Left ventricle myocardium inferior (tissue), 1 donor: Measurements from ENCODE around the gene IRF8. TPM values are rescaled to one million over a fixed set of nuclear protein-coding genes. Genes with fewer than 3 reads are reported as not detected.

Experiments
- DNase-seq: peaks from one replicate; pipeline ENCODE4 v3.0.0-alpha.2; 2020
- H3K27ac ChIP-seq: fragments of 200-600 bp; replicated peaks from 2 replicates; pipeline ENCODE4 v1.8.0; 2021
- H3K27me3 ChIP-seq: fragments of 200-600 bp; 2 replicates; pipeline ENCODE4 v1.8.0; 2021; ENCODE audit warnings: low read depth
- H3K36me3 ChIP-seq: fragments of 200-600 bp; 2 replicates; pipeline ENCODE4 v1.8.0; 2021
- H3K4me1 ChIP-seq: fragments of 200-600 bp; 2 replicates; pipeline ENCODE4 v1.8.0; 2021
- H3K4me3 ChIP-seq: fragments of 200-600 bp; 2 replicates; pipeline ENCODE4 v1.8.0; 2021; ENCODE audit warnings: mild to moderate bottlenecking, moderate library complexity
- H3K9me3 ChIP-seq: fragments of 200-600 bp; replicated peaks from 2 replicates; pipeline ENCODE4 v1.8.0; 2021
- intact Hi-C: fragments of 100-400 bp; cut with micrococcal nuclease; formaldehyde crosslinking; loops from one replicate; pipeline ENCODE4 v1.11.0; 2022
- total RNA-seq: library from RNA; stranded (reverse); fragmentation: NEBNext Ultra II Directional; extraction: Animal tissue kit (Norgen Biotek cat#: 25700); gene quantifications from one replicate; pipeline ENCODE4 v1.2.1, GENCODE V29; 2021
- TF ChIP-seq, protein P1 (sequence below): fragments of 200-600 bp; IDR thresholded peaks from 2 replicates; pipeline ENCODE4 v1.8.0; 2021; ENCODE audit warnings: antibody characterized with exemption, mild to moderate bottlenecking, borderline replicate concordance
- donor health status: DM: no; HTN: yes; CAD: no; lungs with severe emphysema.

The IRF8 gene
- total RNA-seq, 1 donor from 2014 or later = 2.7 TPM

DNA sequence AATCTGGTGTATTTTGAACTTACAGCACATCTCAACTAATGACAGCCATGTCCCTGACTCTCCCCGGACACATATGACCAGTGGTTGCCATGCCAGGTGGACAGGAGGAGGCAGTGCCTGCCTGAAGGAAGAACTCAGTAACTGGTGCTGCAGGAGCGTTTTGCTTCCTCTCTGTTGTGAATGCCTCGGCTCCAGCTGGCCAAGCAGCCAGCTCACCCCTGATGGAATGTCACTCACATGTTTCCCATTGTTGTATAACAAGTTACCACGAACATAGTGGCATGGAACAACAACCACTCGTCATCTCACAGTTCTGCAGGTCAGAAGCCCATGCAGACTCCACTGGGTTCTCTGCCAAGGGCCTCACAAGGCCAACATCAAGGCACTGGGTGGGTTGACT is 20.1 kb upstream of the IRF8 start:
- no peaks in the 10 kb centered on the region for H3K36me3 ChIP-seq
- no peak for DNase-seq
- H3K27ac ChIP-seq = no peak overlapping the region
- H3K4me3 ChIP-seq = no peak overlapping the region
- H3K27me3 ChIP-seq = peaks cover 21% of the 10 kb centered on the region
- intact Hi-C loops = no loop called here
- no peaks in the 10 kb centered on the region for H3K4me1 ChIP-seq
- H3K9me3 ChIP-seq = no peaks in the 10 kb centered on the region
- TF ChIP-seq, protein P1, sequence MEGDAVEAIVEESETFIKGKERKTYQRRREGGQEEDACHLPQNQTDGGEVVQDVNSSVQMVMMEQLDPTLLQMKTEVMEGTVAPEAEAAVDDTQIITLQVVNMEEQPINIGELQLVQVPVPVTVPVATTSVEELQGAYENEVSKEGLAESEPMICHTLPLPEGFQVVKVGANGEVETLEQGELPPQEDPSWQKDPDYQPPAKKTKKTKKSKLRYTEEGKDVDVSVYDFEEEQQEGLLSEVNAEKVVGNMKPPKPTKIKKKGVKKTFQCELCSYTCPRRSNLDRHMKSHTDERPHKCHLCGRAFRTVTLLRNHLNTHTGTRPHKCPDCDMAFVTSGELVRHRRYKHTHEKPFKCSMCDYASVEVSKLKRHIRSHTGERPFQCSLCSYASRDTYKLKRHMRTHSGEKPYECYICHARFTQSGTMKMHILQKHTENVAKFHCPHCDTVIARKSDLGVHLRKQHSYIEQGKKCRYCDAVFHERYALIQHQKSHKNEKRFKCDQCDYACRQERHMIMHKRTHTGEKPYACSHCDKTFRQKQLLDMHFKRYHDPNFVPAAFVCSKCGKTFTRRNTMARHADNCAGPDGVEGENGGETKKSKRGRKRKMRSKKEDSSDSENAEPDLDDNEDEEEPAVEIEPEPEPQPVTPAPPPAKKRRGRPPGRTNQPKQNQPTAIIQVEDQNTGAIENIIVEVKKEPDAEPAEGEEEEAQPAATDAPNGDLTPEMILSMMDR = no peak

DNA sequence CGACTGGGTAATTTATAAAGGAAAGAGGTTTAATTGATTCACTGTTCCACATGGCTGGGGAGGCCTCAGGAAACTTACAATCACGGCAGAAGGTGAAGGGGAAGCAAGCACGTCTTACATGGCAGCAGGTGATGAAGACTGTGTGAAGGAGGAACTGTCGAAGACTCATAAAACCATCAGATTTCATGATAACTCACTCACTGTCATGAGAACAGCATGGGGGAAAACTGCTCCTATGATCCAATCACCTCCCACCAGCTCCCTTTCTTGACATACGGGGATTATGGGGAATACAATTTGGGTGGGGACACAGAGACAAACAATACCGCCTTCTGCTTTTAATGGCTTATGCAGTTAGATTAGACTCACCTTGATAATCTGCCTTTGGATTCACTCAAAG is 19.4 kb upstream of the IRF8 start:
- TF ChIP-seq, protein P1 = no peak
- Histone ChIP-seq H3K27me3 (peaks cover 26% of the 10 kb centered on the region), H3K27ac (no peak overlapping the region), H3K4me3 (no peak overlapping the region), H3K36me3 (no peaks in the 10 kb centered on the region), H3K4me1 (no peaks in the 10 kb centered on the region), H3K9me3 (no peaks in the 10 kb centered on the region)
- no peak for DNase-seq
- intact Hi-C loops = no loop called here

DNA sequence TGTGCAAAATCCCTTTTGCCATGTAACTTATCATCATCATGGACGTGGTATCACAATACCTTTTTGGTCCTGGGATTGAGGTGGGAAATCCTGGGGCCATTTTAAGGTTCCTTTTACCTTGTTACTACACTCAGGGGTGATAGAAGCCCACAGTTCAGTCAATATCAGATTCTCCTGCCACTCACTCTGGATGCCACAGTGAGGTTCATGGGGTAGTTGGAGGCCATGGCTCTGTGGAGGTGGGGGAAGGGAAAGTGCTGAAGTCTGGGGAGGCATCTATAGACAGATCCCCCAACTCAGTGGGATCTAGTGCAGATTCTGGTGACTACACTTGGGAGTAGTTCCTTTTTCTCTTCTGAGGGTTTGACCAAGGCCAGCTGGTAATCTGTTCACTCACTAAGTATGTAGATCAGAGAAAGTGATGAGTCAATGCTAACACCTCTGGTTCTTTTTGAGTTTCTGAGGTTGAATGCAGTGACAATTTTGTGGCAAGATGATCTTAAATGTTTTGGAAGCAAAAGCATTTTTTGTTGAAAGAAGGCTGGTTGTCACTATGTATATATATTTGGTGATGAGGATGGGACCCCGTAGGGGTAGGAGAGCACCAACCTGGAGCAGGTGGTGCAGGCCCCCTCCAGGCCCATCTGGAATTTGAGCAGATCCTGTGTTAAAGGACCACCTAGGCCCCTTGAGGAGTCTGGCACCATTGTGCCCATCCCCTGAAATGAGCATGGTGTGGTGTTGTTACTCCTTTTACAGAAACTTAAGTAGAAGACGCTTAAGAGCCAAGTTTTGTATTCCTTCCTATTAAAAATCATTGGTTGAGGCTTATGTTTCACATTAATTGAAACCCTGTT is 18.8 kb upstream of the IRF8 start:
- intact Hi-C loops = no loop called here
- Histone ChIP-seq H3K27ac (no peak overlapping the region), H3K4me1 (no peaks in the 10 kb centered on the region), H3K9me3 (no peaks in the 10 kb centered on the region), H3K4me3 (no peak overlapping the region), H3K36me3 (no peaks in the 10 kb centered on the region), H3K27me3 (peaks cover 32% of the 10 kb centered on the region)
- TF ChIP-seq, protein P1 = no peak
- no peak for DNase-seq

DNA sequence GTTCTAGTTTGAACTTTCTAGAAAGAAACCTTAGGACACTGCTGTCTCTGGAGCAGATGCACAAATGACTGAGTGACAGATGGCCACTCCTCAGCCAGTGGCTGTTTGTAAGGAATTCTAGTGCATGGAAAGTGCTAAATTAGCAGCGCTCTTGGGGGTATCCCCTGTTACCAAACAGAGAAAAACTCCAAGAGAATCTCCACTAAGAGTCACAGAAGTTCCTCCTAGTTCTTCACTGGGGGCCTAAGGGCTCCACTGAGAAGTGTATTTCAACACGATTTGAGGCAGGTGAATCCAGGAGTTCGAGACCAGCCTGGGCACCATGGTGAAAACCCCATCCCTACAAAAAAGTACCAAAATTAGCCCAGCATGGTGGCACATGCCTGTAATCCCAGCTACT is 18.1 kb upstream of the IRF8 start:
- Histone ChIP-seq H3K27me3 (peaks cover 39% of the 10 kb centered on the region), H3K4me3 (no peak overlapping the region), H3K27ac (no peak overlapping the region), H3K36me3 (no peaks in the 10 kb centered on the region), H3K4me1 (no peaks in the 10 kb centered on the region), H3K9me3 (no peaks in the 10 kb centered on the region)
- TF ChIP-seq, protein P1 = no peak
- DNase-seq = no peak
- intact Hi-C loops = no loop called here

DNA sequence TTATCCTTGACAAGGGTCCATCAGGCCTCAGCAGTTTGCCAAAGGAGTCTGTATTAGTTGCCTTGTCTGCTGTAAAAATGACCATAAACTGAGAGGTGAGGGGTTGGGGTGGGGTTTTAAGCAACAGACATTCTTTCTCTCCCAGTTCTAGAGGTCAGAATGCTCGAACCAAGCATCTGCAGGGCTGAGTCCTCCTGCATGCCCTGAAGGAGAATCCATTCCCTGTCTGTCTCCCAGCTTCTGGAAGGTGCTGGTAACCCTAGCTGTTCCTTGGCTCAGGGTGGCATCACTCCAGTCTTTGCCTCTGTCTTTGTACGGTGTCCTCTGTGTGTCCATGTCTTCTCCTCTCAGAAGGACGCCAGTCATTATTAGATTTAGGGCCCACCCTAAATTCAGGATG is 17.5 kb upstream of the IRF8 start:
- H3K27ac ChIP-seq = no peak overlapping the region
- TF ChIP-seq, protein P1 = no peak
- H3K27me3 ChIP-seq = peaks cover 41% of the 10 kb centered on the region
- H3K9me3 ChIP-seq = no peaks in the 10 kb centered on the region
- intact Hi-C loops = no loop called here
- no peaks in the 10 kb centered on the region for H3K36me3 ChIP-seq
- H3K4me3 ChIP-seq = no peak overlapping the region
- no peak for DNase-seq
- no peaks in the 10 kb centered on the region for H3K4me1 ChIP-seq
